Measurements from ENCODE around the gene SULT1A2.
"Not testable (repeated sequence)": the region's sequence is repeated elsewhere in the genome, so short reads cannot be mapped to it uniquely, and the experiment has no call there.

SULT1A2 gene

DNA sequence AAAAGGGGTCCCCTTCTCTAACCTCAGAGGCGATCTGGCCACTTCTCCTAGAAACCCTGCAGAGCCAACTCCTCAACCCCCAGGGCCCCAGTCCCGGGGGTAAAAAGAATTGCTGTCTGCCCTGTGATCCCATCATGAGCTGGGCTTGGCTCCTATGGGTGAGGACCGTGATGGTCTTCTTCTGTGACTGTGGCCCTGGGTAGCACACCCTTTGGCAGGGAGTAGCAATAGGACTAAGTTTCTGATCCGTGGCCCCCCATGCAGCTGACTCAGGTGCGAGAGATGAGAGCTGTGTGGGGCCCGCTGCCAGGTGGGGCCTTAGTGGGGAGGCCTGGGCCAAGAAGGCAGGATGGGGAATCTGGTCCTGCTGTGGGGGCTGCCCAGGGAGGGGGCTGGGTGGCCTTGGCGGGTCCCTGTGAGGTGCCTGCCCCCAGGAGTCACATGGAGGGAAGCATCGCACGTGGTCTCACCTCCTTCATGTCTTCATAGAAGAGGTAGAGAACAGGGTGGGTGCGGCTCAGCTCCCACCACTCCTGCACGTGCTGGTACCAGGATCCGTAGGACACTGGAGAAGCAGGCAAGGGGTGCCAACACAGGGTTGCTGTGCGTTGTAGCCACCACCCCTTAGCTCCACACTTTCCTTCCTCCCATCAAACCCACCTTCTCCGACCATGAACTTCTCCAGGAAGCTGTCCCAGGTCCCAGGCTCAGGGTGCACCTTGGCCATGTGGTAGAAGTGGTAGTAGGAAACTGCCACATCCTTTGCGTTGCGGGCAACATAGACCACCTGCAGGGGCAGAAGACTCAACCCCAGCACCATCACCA is 9.7 kb upstream of the SULT1A2 start:
- H3K36me3 ChIP-seq, result peaks cover 4 to 61% (median 38%) of the 10 kb centered on the region in 11 experiments; a peak in 18 of 22 replicates
- peaks cover 0 to 49% (median 4%) of the 10 kb centered on the region in 11 experiments; a peak in 10 of 22 replicates for H4K20me1 ChIP-seq
- no peak overlapping the region for H3K4me3 ChIP-seq
- no peak for TF ChIP-seq Cebpa-rat (IDR thresholded peaks at IDR 0.05)
- H3K27me3 ChIP-seq, result no peaks in the 10 kb centered on the region
- peak overlapping the region in 3 of 11 experiments; percentile 3 to 98 (median 96); a peak in 3 of 22 replicates for H3K4me2 ChIP-seq
- H3K9me3 ChIP-seq (replicated peaks in 1 of 11), result no peaks in the 10 kb centered on the region
- no peak overlapping the region for H3K27ac ChIP-seq
- H3K9ac ChIP-seq, result no peak overlapping the region
- peaks cover 34 to 64% (median 51%) of the 10 kb centered on the region in 10 experiments for H3K4me1 ChIP-seq

DNA sequence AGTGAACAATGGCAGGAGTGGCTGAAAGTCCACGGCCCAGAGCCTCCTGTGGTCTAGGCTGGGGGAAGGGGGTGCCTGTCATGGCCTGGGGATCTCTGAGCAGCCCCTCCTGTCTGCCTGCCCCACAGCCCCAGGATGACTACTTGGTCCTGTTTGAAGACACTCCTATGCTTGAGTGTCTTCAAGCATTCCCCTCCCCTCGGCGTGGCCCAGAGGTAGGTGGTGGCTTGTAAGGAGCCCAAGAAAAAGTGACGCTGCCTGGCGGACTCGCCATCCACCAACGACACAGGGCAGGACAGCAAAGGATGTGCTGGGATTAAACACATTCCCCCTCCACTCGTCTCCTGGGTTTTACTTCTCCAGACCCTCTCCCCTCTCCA is 7.3 kb upstream of the SULT1A2 start:
- Histone ChIP-seq H3K9me3 (replicated peaks in 1 of 11) (no peaks in the 10 kb centered on the region), H3K9ac (peak overlapping the region in 2 of 11 experiments; percentile 12 to 35; a peak in 2 of 22 replicates), H3K4me3 (no peak overlapping the region), H3K27ac (peak overlapping the region in 7 of 11 experiments; percentile 3 to 52 (median 34); a peak in 9 of 22 replicates), H3K27me3 (no peaks in the 10 kb centered on the region), H4K20me1 (peaks cover 0 to 49% (median 4%) of the 10 kb centered on the region in 11 experiments; a peak in 9 of 22 replicates), H3K4me2 (peak overlapping the region in 7 of 11 experiments; percentile 4 to 48 (median 32); a peak in 7 of 22 replicates), H3K4me1 (peaks cover 12 to 42% (median 28%) of the 10 kb centered on the region in 10 experiments), H3K36me3 (peaks cover 4 to 60% (median 38%) of the 10 kb centered on the region in 11 experiments; a peak in 18 of 22 replicates)
- no peak for TF ChIP-seq Cebpa-rat (IDR thresholded peaks at IDR 0.05)

DNA sequence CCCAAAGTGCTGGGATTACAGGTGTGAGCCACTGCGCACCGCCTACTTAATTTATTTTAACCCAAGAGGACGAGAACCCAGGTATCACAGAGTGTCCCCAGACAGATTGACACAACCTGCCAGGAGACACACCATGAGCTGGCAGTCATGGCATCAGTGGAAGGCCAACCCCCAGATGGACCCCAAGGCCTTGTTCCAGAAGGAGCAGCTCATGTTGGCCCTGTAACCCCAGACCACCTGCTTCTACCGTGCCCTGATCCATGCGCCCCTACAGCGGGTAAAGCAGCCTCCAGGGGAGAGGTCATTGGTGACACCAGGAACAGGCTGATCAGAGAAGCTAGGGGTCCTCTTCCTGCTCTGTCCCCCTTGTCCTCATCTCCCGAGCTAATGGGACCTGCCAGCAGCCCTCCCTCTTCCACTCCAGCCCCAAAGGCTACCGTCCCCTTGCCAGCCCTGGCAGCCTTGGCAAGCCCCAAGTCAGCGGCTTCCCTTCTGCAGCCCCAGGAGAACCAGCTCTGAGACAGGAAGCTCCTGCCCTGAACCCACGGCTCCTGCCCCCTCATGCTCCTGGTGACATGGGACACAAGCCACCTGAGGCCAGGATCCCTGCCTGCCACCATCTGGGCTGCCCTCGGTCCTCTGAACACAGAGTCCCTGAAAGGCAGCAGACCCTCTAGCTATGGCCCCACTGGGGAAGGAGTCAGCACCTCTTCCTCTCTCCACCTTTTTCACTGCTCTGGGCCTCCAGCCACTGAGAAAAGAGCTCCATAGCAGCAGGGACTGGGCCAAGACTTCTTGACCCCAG is 6.7 kb upstream of the SULT1A2 start:
- H3K4me2 ChIP-seq, result peak overlapping the region in 7 of 11 experiments; percentile 4 to 48 (median 32); a peak in 9 of 22 replicates
- no peaks in the 10 kb centered on the region for H3K27me3 ChIP-seq
- H3K4me1 ChIP-seq, result peaks cover 10 to 37% (median 22%) of the 10 kb centered on the region in 10 experiments
- TF ChIP-seq Cebpa-rat (IDR thresholded peaks at IDR 0.05), result no peak
- H3K36me3 ChIP-seq, result peaks cover 4 to 54% (median 38%) of the 10 kb centered on the region in 11 experiments; a peak in 18 of 22 replicates
- H3K9me3 ChIP-seq (replicated peaks in 1 of 11), result no peaks in the 10 kb centered on the region
- H4K20me1 ChIP-seq, result peaks cover 0 to 49% (median 4%) of the 10 kb centered on the region in 11 experiments; a peak in 9 of 22 replicates
- H3K27ac ChIP-seq, result peak overlapping the region in 7 of 11 experiments; percentile 3 to 52 (median 34); a peak in 10 of 22 replicates
- H3K4me3 ChIP-seq, result no peak overlapping the region
- peak overlapping the region in 3 of 11 experiments; percentile 12 to 35 (median 26); a peak in 2 of 22 replicates for H3K9ac ChIP-seq

DNA sequence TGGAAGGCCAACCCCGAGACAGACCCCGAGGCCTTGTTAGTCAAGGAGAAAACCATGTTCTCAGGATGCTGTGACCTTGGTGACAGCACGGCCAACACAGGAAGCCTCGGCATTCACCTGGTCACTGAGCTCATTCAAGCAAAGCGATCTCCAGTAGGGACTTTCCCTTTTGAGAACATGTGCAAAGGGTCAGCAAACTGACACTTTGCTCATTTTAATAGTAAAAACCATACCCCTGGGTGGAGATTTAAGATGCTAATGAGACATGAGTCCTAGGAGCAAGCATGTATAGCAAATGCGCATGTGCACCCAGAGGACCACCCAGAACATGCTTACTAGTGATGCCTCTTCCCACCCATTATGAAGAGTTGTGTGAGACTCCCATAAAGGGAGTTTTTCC is 5.7 kb upstream of the SULT1A2 start:
- peaks cover 9 to 37% (median 26%) of the 10 kb centered on the region in 10 experiments for H3K4me1 ChIP-seq
- no peaks in the 10 kb centered on the region for H3K9me3 ChIP-seq (replicated peaks in 1 of 11)
- H3K4me3 ChIP-seq, result no peak overlapping the region
- H3K4me2 ChIP-seq, result no peak overlapping the region
- H3K36me3 ChIP-seq, result peaks cover 4 to 43% (median 31%) of the 10 kb centered on the region in 11 experiments; a peak in 17 of 22 replicates
- no peak for TF ChIP-seq Cebpa-rat (IDR thresholded peaks at IDR 0.05)
- H3K9ac ChIP-seq, result no peak overlapping the region
- H3K27ac ChIP-seq, result no peak overlapping the region
- H4K20me1 ChIP-seq, result peaks cover 0 to 39% (median 4%) of the 10 kb centered on the region in 11 experiments; a peak in 9 of 22 replicates
- no peaks in the 10 kb centered on the region for H3K27me3 ChIP-seq

DNA sequence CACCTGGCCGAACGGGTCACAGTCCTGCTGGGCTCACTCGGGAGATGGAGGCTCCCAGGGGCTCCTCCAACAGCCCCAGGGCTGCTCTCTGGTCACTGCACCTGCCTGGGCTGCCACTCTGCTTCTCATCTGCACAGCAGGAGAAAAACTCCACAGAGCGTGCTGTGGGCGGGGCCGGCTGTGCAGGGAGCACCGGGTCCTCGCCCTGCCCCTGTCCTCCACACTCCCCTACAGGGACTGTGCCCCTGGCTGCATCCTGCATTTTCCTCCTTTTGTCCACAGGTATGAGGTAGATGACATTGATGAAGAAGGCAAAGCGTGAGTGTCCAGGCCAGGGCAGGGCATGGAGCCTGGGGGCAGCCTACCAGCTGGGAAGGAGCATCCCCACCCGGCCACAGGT is 5.2 kb upstream of the SULT1A2 start:
- not testable (repeated sequence) for H3K9ac ChIP-seq; H3K9me3 ChIP-seq (replicated peaks in 1 of 11); H3K27me3 ChIP-seq; H3K4me2 ChIP-seq; H3K4me3 ChIP-seq; H3K27ac ChIP-seq
- Histone ChIP-seq H4K20me1 (peaks cover 0 to 35% (median 4%) of the 10 kb centered on the region in 11 experiments; a peak in 9 of 22 replicates), H3K4me1 (peaks cover 13 to 37% (median 31%) of the 10 kb centered on the region in 10 experiments), H3K36me3 (peaks cover under 1 to 38% (median 26%) of the 10 kb centered on the region in 11 experiments; a peak in 17 of 22 replicates)

DNA sequence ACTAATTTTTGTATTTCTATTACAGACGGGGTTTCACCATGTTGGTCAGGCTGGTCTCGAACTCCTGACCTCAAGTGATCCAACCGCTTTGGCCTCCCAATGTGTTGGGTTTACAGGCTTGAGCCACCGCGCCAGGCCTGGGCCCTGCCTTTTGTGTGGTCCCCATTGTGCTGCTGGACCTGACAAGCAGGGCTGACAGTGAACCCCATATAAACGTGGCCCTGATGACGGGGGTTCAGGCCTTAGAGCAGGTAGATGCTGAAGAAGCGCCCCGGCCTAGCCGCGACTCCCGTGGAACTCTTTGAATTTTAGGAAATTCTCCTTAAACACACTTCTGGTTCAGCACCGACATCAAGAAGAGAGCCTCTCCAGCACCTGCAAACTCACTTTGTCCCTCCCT is 4.7 kb upstream of the SULT1A2 start:
- not testable (repeated sequence) for H3K27me3 ChIP-seq; H3K9me3 ChIP-seq (replicated peaks in 1 of 11); H3K4me3 ChIP-seq; H3K27ac ChIP-seq; H3K9ac ChIP-seq; H3K4me2 ChIP-seq
- peaks cover 0 to 34% (median 22%) of the 10 kb centered on the region in 11 experiments; a peak in 16 of 22 replicates for H3K36me3 ChIP-seq
- peaks cover 18 to 37% (median 35%) of the 10 kb centered on the region in 10 experiments for H3K4me1 ChIP-seq
- H4K20me1 ChIP-seq, result peaks cover 0 to 30% (median 4%) of the 10 kb centered on the region in 11 experiments; a peak in 9 of 22 replicates

DNA sequence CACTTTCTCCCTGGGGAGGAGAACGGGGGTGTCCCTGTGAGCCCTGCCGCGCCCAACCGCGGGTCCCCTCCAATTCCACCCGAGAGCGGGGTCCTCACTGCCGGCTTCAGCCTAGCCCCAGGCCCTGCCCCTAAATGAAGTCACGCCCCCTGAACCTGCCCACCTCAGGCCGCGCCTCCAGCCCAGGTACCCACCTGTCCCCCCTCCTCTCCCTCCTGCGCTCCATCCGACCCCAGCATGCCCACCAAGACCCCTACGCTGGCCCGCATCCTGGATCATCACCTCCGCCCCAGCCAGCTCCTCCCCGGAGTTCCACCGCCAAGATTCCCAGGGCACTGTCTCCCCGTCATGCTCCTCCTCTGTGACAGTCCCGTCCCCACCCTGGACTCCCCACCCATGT is 4.1 kb upstream of the SULT1A2 start:
- H3K4me3 ChIP-seq, H3K9ac ChIP-seq, H3K4me2 ChIP-seq: not testable (repeated sequence)

DNA sequence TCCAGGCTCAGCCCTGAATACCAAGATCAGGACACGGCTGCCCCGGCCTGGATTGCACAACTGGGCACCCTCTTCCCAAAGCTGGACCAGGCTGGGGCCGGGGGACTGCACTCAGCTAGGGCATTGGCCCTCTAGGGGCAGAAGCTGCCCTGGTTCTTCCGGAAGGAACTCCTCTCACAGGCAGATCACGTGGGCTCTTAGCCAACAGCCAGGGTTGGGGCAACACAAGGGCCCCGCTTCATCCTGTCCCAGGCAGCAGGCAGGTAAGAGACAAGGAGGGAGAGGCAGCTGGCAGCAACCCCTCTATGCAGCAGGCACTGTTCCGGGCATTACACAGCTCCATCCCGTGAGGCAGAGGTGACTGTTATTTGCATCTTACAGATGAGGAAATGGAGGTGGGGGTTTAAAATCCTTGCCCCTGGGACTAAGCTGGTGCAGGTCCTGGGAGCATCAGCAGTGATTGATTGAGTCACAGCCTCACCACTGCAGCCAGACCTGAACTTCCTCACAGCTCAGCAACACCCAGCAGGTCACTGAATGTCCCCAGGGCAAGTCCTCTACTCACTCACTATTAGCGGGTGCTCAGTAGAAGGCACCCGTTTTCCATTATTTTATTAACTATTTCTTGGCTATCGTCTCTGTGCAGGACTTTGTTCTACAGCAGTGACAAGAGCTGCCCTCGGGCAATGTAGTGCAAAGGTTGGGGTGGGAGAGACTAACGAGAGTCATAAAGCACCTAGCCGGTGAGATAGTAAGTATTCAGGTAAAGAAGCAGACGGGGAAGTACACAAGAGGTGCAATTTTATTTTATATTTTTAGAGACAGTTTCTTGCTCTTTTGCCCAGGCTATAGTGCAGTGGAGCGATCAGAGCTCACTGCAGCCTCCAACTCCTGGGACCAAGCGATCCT is 2.8 kb upstream of the SULT1A2 start:
- H3K9me3 ChIP-seq (replicated peaks in 1 of 11); H3K4me2 ChIP-seq; H3K4me3 ChIP-seq; H3K9ac ChIP-seq; H3K27ac ChIP-seq; H3K27me3 ChIP-seq: not testable (repeated sequence)
- Histone ChIP-seq H3K4me1 (peaks cover 24 to 43% (median 39%) of the 10 kb centered on the region in 10 experiments), H4K20me1 (peaks cover 0 to 16% (median 4%) of the 10 kb centered on the region in 11 experiments; a peak in 9 of 22 replicates), H3K36me3 (peaks cover 0 to 16% (median 7%) of the 10 kb centered on the region in 11 experiments; a peak in 11 of 22 replicates)

More for the DNA sequence above, 4.1 kb upstream of the SULT1A2 start:
- Histone ChIP-seq H3K4me1 (peaks cover 24 to 43% (median 39%) of the 10 kb centered on the region in 10 experiments), H4K20me1 (peaks cover 0 to 24% (median 4%) of the 10 kb centered on the region in 11 experiments; a peak in 9 of 22 replicates), H3K36me3 (peaks cover 0 to 27% (median 17%) of the 10 kb centered on the region in 11 experiments; a peak in 13 of 22 replicates)
- H3K9me3 ChIP-seq (replicated peaks in 1 of 11); H3K27me3 ChIP-seq; H3K27ac ChIP-seq: not testable (repeated sequence)
